Measurements from ENCODE around the gene OR7G1.

Gene OR7G1

DNA sequence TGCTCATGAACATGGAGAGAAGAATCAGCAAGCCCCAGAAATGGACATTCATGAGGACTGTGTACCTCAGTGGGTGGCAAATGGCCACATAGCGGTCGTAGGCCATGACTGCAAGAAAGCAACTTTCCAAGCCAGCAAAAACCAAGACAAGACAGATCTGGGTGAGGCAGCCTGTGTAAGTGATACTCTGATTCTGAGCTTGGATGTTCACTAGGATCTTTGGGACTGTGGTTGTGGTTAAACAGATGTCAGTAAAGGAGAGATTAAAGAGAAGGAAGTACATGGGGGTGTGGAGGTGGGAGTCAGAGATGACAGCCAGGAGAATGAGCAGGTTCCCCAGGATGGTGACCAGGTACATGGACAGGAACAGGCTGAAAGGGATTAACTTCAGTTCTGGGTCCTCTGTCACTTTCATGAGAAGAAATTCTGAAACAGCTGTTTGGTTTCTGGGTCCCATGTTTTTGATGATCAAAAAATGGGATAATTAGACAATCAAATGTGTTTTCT lies at the start of gene OR7G1:
Gene OR7G1 (minus strand): TSS at position 457 of the 507 bp plus-strand sequence. CDS start 0 bp downstream, at position 457.
- TF ChIP-seq CTCF (IDR thresholded peaks at IDR 0.05; ENCODE audit: insufficient read depth, missing control alignments), result no peak
- FAIRE-seq (no peak), DNase-seq (ENCODE audit: insufficient read length, low spot score) (no peak)

GRCh38 chr19:9165261-9165660 lies 49.7 kb upstream of the OR7G1 start:
- DNase-seq (ENCODE audit: insufficient read length, low spot score) (no peak), FAIRE-seq (no peak)
- no peak for TF ChIP-seq CTCF (IDR thresholded peaks at IDR 0.05; ENCODE audit: insufficient read depth, missing control alignments)

DNA sequence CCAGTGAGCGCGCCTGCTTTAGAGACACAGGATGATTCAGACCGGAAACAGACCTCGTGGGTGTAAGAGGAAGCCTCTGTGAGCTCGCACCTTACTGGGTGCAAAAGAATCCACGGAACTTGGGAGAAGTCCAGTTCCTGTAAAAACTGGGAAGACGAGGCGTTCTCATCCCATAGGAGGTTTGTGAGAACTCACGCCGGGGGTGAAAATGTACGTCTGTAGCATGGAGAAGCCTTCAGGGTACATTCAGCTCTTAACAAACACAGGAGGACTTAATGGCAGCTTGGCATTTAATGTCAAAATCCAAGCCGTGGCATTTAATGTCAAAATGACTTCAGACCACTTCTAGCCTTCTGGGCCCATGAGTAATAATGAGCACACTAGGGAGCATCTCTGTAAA lies 45.9 kb upstream of the OR7G1 start:
- no peak for DNase-seq (ENCODE audit: insufficient read length, low spot score)
- no peak for TF ChIP-seq CTCF (IDR thresholded peaks at IDR 0.05; ENCODE audit: insufficient read depth, missing control alignments)
- FAIRE-seq, result no peak

GRCh38 chr19:9159891-9160290 lies 44.3 kb upstream of the OR7G1 start:
- no peak for DNase-seq (ENCODE audit: insufficient read length, low spot score)
- no peak for TF ChIP-seq CTCF (IDR thresholded peaks at IDR 0.05; ENCODE audit: insufficient read depth, missing control alignments)
- FAIRE-seq, result no peak

GRCh38 chr19:9156304-9156703 lies 40.7 kb upstream of the OR7G1 start:
- FAIRE-seq (no peak), DNase-seq (ENCODE audit: insufficient read length, low spot score) (no peak)
- TF ChIP-seq CTCF (IDR thresholded peaks at IDR 0.05; ENCODE audit: insufficient read depth, missing control alignments), result no peak

DNA sequence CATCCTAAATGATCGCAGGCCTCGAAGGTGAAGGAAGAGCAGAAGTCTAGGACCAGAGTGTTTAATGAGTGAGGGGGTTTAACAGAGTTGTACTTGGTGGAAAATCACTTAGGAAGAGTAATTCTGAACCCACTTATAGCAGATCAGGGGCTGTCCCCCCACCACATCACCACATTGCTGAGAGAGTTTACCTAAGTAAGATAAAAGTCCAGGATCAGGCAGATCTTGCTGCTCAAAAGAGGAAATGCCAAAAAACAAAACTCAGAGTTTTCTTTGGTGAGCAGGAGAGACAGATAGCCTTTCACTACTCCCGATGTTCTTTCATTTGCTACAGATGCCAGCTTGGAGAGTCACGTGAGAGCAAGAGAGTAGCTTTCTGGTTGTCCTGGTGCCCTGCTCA lies 40.0 kb upstream of the OR7G1 start:
- DNase-seq (ENCODE audit: insufficient read length, low spot score) (no peak), FAIRE-seq (no peak)
- no peak for TF ChIP-seq CTCF (IDR thresholded peaks at IDR 0.05; ENCODE audit: insufficient read depth, missing control alignments)

GRCh38 chr19:9151367-9151766 lies 35.8 kb upstream of the OR7G1 start:
- DNase-seq (ENCODE audit: insufficient read length, low spot score), result no peak
- TF ChIP-seq CTCF (IDR thresholded peaks at IDR 0.05; ENCODE audit: insufficient read depth, missing control alignments), result no peak
- FAIRE-seq, result no peak

Data from D721Med (cell line).